ENCODE results near the gene SPATA7.

DNA sequence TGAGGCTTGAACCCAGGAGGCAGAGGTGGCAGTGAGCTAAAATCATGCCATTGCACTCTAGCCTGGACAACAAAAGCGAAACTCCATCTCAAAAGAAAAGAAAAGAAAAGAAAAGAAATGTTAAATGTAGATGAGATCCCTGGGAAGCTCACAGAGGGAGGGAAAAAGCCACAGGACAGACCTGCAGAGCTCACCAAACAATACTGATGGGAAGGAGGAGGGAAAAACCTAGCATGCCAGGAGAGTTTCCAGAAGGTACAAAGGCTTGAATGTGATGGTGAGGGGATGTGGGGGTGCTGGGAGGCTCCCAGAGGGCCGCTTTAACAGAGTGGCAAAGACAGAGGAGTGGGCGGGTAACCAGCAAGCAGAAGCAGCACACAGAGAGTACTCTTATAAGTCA lies 97.1 kb downstream of the SPATA7 start:
- no peak for TF ChIP-seq CTCF (conservative IDR thresholded peaks at IDR 0.05; ENCODE audit: low read depth in 2 of 2)
- TF ChIP-seq EZH2 (IDR thresholded peaks at IDR 0.05; ENCODE audit: low read depth, unreplicated experiment): no peak
- TF ChIP-seq EZH2phosphoT487 (IDR thresholded peaks at IDR 0.05; ENCODE audit: unreplicated experiment): no peak
- TF ChIP-seq ZNF114 (CRISPR knock-in tag; IDR thresholded peaks at IDR 0.05): no peak
- TF ChIP-seq, protein P1, sequence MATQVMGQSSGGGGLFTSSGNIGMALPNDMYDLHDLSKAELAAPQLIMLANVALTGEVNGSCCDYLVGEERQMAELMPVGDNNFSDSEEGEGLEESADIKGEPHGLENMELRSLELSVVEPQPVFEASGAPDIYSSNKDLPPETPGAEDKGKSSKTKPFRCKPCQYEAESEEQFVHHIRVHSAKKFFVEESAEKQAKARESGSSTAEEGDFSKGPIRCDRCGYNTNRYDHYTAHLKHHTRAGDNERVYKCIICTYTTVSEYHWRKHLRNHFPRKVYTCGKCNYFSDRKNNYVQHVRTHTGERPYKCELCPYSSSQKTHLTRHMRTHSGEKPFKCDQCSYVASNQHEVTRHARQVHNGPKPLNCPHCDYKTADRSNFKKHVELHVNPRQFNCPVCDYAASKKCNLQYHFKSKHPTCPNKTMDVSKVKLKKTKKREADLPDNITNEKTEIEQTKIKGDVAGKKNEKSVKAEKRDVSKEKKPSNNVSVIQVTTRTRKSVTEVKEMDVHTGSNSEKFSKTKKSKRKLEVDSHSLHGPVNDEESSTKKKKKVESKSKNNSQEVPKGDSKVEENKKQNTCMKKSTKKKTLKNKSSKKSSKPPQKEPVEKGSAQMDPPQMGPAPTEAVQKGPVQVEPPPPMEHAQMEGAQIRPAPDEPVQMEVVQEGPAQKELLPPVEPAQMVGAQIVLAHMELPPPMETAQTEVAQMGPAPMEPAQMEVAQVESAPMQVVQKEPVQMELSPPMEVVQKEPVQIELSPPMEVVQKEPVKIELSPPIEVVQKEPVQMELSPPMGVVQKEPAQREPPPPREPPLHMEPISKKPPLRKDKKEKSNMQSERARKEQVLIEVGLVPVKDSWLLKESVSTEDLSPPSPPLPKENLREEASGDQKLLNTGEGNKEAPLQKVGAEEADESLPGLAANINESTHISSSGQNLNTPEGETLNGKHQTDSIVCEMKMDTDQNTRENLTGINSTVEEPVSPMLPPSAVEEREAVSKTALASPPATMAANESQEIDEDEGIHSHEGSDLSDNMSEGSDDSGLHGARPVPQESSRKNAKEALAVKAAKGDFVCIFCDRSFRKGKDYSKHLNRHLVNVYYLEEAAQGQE (IDR thresholded peaks at IDR 0.05; ENCODE audit: unreplicated experiment): no peak
- TF ChIP-seq JUNB (IDR thresholded peaks at IDR 0.05; ENCODE audit: unreplicated experiment): no peak
- TF ChIP-seq POLR2AphosphoS5 (IDR thresholded peaks at IDR 0.05; ENCODE audit: low read depth): no peak
- TF ChIP-seq ZNF331 (CRISPR knock-in tag; IDR thresholded peaks at IDR 0.05; ENCODE audit: low read depth): no peak
- no peak for TF ChIP-seq STAT1 (IDR thresholded peaks at IDR 0.05; ENCODE audit: unreplicated experiment)

Measured in GM23338 (cell line).